HG03460 (cell line): Measurements from ENCODE around the gene TMEM109.
A peak's percentile ranks its signal among the peaks of the same experiment; 100 is the strongest.
"Not testable (repeated sequence)": the region's sequence is repeated elsewhere in the genome, so short reads cannot be mapped to it uniquely, and the experiment has no call there.

Source experiments
- ATAC-seq: cut with Tn5 transposase; IDR thresholded peaks from one replicate; pipeline ENCODE4 v1.9.1; 2021; ENCODE audit not compliant: unreplicated experiment

TMEM109 gene

GRCh38 chr11:60909680-60910280 is 4.2 kb upstream of the TMEM109 start:
- not testable (repeated sequence) for ATAC-seq

GRCh38 chr11:60910281-60910687 is 3.7 kb upstream of the TMEM109 start:
- peak; percentile 32 for ATAC-seq

- no peak for ATAC-seq
Measured at GRCh38 chr11:60910711-60911380, 3.1 kb upstream of the TMEM109 start.

- no peak for ATAC-seq
Measured at GRCh38 chr11:60912223-60912850, 1.6 kb upstream of the TMEM109 start.

GRCh38 chr11:60912851-60913528 is 968 bp upstream of the TMEM109 start:
- ATAC-seq = no peak

- peak; percentile 1 for ATAC-seq
Measured at GRCh38 chr11:60914633-60915247, 782 bp downstream of the TMEM109 start.

- ATAC-seq = peak; percentile 58
Measured at GRCh38 chr11:60915248-60915914, 1.4 kb downstream of the TMEM109 start.

GRCh38 chr11:60916669-60917206 is 2.8 kb downstream of the TMEM109 start:
- no peak for ATAC-seq

- no peak for ATAC-seq
Measured at GRCh38 chr11:60917267-60917666, 3.3 kb downstream of the TMEM109 start.

GRCh38 chr11:60918251-60918938 is 4.4 kb downstream of the TMEM109 start:
- no peak for ATAC-seq

- no peak for ATAC-seq
Measured at GRCh38 chr11:60918939-60919265, 4.9 kb downstream of the TMEM109 start.

GRCh38 chr11:60919320-60919719 is 5.4 kb downstream of the TMEM109 start:
- no peak for ATAC-seq

- no peak for ATAC-seq
Measured at GRCh38 chr11:60919956-60920355, 6.0 kb downstream of the TMEM109 start.

- ATAC-seq = no peak
Measured at GRCh38 chr11:60921259-60921658, 7.3 kb downstream of the TMEM109 start.

- ATAC-seq = no peak
Measured at GRCh38 chr11:60921777-60922335, 7.9 kb downstream of the TMEM109 start.

GRCh38 chr11:60922906-60923305 is 8.9 kb downstream of the TMEM109 start:
- ATAC-seq = no peak

- ATAC-seq = no peak
Measured at GRCh38 chr11:60923326-60923725, 9.4 kb downstream of the TMEM109 start.

- ATAC-seq = no peak
Measured at GRCh38 chr11:60923800-60924109, 9.8 kb downstream of the TMEM109 start.

- no peak for ATAC-seq
Measured at GRCh38 chr11:60924110-60924905, 10.3 kb downstream of the TMEM109 start, which contains the start of gene TMEM132A. Gene TMEM132A, plus strand, starts transcription at chr11:60924460. Its CDS starts 174 bp downstream, at chr11:60924634.
